H1 (cell line): ENCODE measurements around the gene FCRLA. TPM values are rescaled to one million over a fixed set of nuclear protein-coding genes. Genes with fewer than 3 reads are reported as not detected.
A peak's percentile ranks its signal among the peaks of the same experiment; 100 is the strongest.

Experiments
- BACH1 ChIP-seq: IDR thresholded peaks from 2 replicates; pipeline ENCODE4 v1.6.1; 2012; ENCODE audit warnings: low read length, improper control_type of control experiment
- CBX8 ChIP-seq: fragments of 300-800, 300-1000 bp; sonication (generic); IDR thresholded peaks from 2 replicates; pipeline ENCODE4 v1.7.1; 2016; ENCODE audit warnings: low read depth, low read length, borderline replicate concordance
- CEBPB ChIP-seq: IDR thresholded peaks from 2 replicates; pipeline ENCODE4 v1.6.1; 2012; ENCODE audit warnings: low read depth, low read length
- CREB1 ChIP-seq: IDR thresholded peaks from 2 replicates; pipeline ENCODE4 v1.6.1; 2012; ENCODE audit warnings: inconsistent platforms
- EZH2 ChIP-seq: fragments of 200-600 bp; sonication (generic); IDR thresholded peaks from 2 replicates; pipeline ENCODE4 v1.7.1; 2012; ENCODE audit warnings: low read depth, mild to moderate bottlenecking, moderate library complexity, low read length, inconsistent platforms; ENCODE audit not compliant: severe bottlenecking
- GABPA ChIP-seq: IDR thresholded peaks from 2 replicates; pipeline ENCODE4 v1.6.1; 2011; ENCODE audit warnings: mild to moderate bottlenecking, low read length, moderate library complexity, borderline replicate concordance; ENCODE audit not compliant: insufficient read depth
- KDM1A ChIP-seq: fragments of 200-600, 300-600 bp; sonication (generic); IDR thresholded peaks from 2 replicates; pipeline ENCODE4 v1.7.1; 2016; ENCODE audit warnings: mild to moderate bottlenecking, low read length, borderline replicate concordance
- NANOG ChIP-seq: IDR thresholded peaks from 2 replicates; pipeline ENCODE4 v1.6.1; 2011; ENCODE audit warnings: low read length, low read depth, mild to moderate bottlenecking, inconsistent platforms; ENCODE audit not compliant: insufficient read depth, poor library complexity, severe bottlenecking
- POLR2A ChIP-seq, 2 experiments: IDR thresholded peaks; 1 replicate in 1 of 2; 2 replicates in 1 of 2; pipeline ENCODE4 v1.6.1; 2011; ENCODE audit warnings: low read depth in 2 of 2, low read length in 2 of 2, mild to moderate bottlenecking in 2 of 2; ENCODE audit errors: control extremely low read depth in 1 of 2
- RAD21 ChIP-seq, 2 experiments: IDR thresholded peaks in 1 of 2; conservative IDR thresholded peaks in 1 of 2; 2 replicates each; pipeline ENCODE4 v1.6.1; 2011; ENCODE audit warnings: low read depth in 2 of 2, low read length in 2 of 2, improper control_type of control experiment in 1 of 2, inconsistent platforms in 1 of 2, mild to moderate bottlenecking in 1 of 2, moderate library complexity in 1 of 2
- RNF2 ChIP-seq: fragments of 200-900, 300-1000 bp; sonication (generic); IDR thresholded peaks from 2 replicates; pipeline ENCODE4 v1.7.1; 2016; ENCODE audit warnings: borderline replicate concordance, low read depth, mild to moderate bottlenecking, antibody characterized with exemption, low read length; ENCODE audit not compliant: poor library complexity, severe bottlenecking; ENCODE audit errors: missing control alignments
- SAP30 ChIP-seq: fragments of 300-600 bp; sonication (generic); IDR thresholded peaks from 2 replicates; pipeline ENCODE4 v1.7.1; 2012; ENCODE audit warnings: low read length, moderate library complexity, mild to moderate bottlenecking, inconsistent platforms; ENCODE audit not compliant: insufficient read depth, insufficient replicate concordance
- SP1 ChIP-seq: IDR thresholded peaks from 2 replicates; pipeline ENCODE4 v1.6.1; 2011; ENCODE audit warnings: low read depth, low read length
- TAF1 ChIP-seq: IDR thresholded peaks from 2 replicates; pipeline ENCODE4 v1.6.1; 2011; ENCODE audit warnings: mild to moderate bottlenecking, low read depth, low read length
- TAF7 ChIP-seq: optimal IDR thresholded peaks from 2 replicates; pipeline ENCODE3; 2011; ENCODE audit warnings: low read depth, mild to moderate bottlenecking, inconsistent platforms, low read length, moderate library complexity, borderline replicate concordance
- TEAD4 ChIP-seq: IDR thresholded peaks from 2 replicates; pipeline ENCODE4 v1.6.1; 2012; ENCODE audit warnings: low read depth, low read length, inconsistent platforms, mixed read lengths
- polyA plus RNA-seq, 7 experiments: library from polyadenylated mRNA; depleted of rRNA in 3 of 7; stranded (reverse) in 5 of 7; unstranded in 2 of 7; fragments of >200 nt in 5 of 7; fragments of 200-250 nt in 2 of 7; gene quantifications; 1 replicate in 5 of 7; 2 replicates in 1 of 7; 4 replicates in 1 of 7; pipeline versions ENCODE4 v1.2.1 to v1.2.3, GENCODE V29; 2011 to 2013; ENCODE audit warnings: missing spikeins in 2 of 7, mixed read lengths in 2 of 7
- total RNA-seq: library from RNA; stranded (reverse); fragmentation: NEBNext Ultra II Directional; extraction: Animal tissue kit (Norgen Biotek cat#: 25700); gene quantifications from 2 replicates; pipeline ENCODE4 v1.2.1, GENCODE V29; 2021
- TF ChIP-seq, protein P1 (sequence below): IDR thresholded peaks from 2 replicates; pipeline ENCODE4 v1.6.1; 2012; ENCODE audit warnings: inconsistent platforms
- TF ChIP-seq, protein P2 (sequence below), 3 experiments: IDR thresholded peaks; 1 replicate in 2 of 3; 2 replicates in 1 of 3; pipeline versions ENCODE4 v1.5.1 to v1.6.1; 2011; ENCODE audit warnings: low read length in 3 of 3, mild to moderate bottlenecking in 3 of 3, inconsistent platforms in 2 of 3, low read depth in 1 of 3, moderate library complexity in 1 of 3; ENCODE audit not compliant: insufficient read depth in 1 of 3; ENCODE audit errors: control extremely low read depth in 1 of 3
- TF ChIP-seq, protein P3 (sequence below): IDR thresholded peaks from 2 replicates; pipeline ENCODE4 v1.6.1; 2012; ENCODE audit warnings: inconsistent platforms

FCRLA gene
- total and polyA plus RNA-seq, 2 of the 8 experiments (the other 6 are each of a cell fraction or from before 2014, with no cell fraction given) = not detected

- TF ChIP-seq, protein P1, sequence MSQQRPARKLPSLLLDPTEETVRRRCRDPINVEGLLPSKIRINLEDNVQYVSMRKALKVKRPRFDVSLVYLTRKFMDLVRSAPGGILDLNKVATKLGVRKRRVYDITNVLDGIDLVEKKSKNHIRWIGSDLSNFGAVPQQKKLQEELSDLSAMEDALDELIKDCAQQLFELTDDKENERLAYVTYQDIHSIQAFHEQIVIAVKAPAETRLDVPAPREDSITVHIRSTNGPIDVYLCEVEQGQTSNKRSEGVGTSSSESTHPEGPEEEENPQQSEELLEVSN = peak; percentile 61
- TF ChIP-seq CREB1 (no peak), TAF1 (no peak), RAD21 (IDR thresholded peaks at IDR 0.05 in 1 of 2, conservative IDR thresholded peaks at IDR 0.05 in 1 of 2; ENCODE audit: low read depth in 2 of 2, low read length in 2 of 2) (no peak), CEBPB (no peak), GABPA (no peak), NANOG (no peak), TAF7 (no peak), POLR2A (IDR thresholded peaks at IDR 0.05; ENCODE audit: control extremely low read depth in 1 of 2, low read depth in 2 of 2, low read length in 2 of 2) (no peak), RNF2 (peak; percentile 42), SP1 (no peak), BACH1 (no peak), EZH2 (peak; percentile 74), TEAD4 (peak; percentile 77), SAP30 (peak; percentile 8), KDM1A (no peak), CBX8 (no peak)
- TF ChIP-seq, protein P2, sequence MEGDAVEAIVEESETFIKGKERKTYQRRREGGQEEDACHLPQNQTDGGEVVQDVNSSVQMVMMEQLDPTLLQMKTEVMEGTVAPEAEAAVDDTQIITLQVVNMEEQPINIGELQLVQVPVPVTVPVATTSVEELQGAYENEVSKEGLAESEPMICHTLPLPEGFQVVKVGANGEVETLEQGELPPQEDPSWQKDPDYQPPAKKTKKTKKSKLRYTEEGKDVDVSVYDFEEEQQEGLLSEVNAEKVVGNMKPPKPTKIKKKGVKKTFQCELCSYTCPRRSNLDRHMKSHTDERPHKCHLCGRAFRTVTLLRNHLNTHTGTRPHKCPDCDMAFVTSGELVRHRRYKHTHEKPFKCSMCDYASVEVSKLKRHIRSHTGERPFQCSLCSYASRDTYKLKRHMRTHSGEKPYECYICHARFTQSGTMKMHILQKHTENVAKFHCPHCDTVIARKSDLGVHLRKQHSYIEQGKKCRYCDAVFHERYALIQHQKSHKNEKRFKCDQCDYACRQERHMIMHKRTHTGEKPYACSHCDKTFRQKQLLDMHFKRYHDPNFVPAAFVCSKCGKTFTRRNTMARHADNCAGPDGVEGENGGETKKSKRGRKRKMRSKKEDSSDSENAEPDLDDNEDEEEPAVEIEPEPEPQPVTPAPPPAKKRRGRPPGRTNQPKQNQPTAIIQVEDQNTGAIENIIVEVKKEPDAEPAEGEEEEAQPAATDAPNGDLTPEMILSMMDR (IDR thresholded peaks at IDR 0.05; ENCODE audit: control extremely low read depth in 1 of 3, insufficient read depth in 1 of 3, low read depth in 1 of 3, low read length in 3 of 3) = peak in 2 of 3 experiments; percentile 5 to 21; a peak in 2 of 4 replicates
- TF ChIP-seq, protein P3, sequence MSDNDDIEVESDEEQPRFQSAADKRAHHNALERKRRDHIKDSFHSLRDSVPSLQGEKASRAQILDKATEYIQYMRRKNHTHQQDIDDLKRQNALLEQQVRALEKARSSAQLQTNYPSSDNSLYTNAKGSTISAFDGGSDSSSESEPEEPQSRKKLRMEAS = peak; percentile 74
- TF ChIP-seq, all 59 proteins: peak for 10
Measured at GRCh38 chr1:161725908-161726472, 19.0 kb downstream of the FCRLA start (continued).
